Activated naive CD4-positive, alpha-beta T cell treated with anti-CD3 and anti-CD28 coated beads, Interleukin-2, amount 50 U/mL, for 24 hours (primary cell): ENCODE results near the gene TAOK2.
"Not testable (repeated sequence)": the region's sequence is repeated elsewhere in the genome, so short reads cannot be mapped to it uniquely, and the experiment has no call there.

Experiments
- H3K27ac Mint-ChIP-seq: one replicate; pipeline ENCODE4 v1.8.0; 2021; ENCODE audit warnings: mild to moderate bottlenecking, mixed read lengths
- H3K27me3 Mint-ChIP-seq: one replicate; pipeline ENCODE4 v1.8.0; 2021; ENCODE audit warnings: mixed read lengths
- H3K36me3 Mint-ChIP-seq: one replicate; pipeline ENCODE4 v1.8.0; 2021; ENCODE audit warnings: mixed read lengths
- H3K4me1 Mint-ChIP-seq: one replicate; pipeline ENCODE4 v1.8.0; 2021; ENCODE audit warnings: mixed read lengths
- H3K4me3 Mint-ChIP-seq: one replicate; pipeline ENCODE4 v1.8.0; 2021; ENCODE audit warnings: mild to moderate bottlenecking, mixed read lengths
- H3K9me3 Mint-ChIP-seq: one replicate; pipeline ENCODE4 v1.8.0; 2021; ENCODE audit warnings: mixed read lengths

The TAOK2 gene

GRCh38 chr16:30004424-30004776 lies 30.7 kb downstream of the TAOK2 start:
- no peaks in the 10 kb centered on the region for H3K36me3 Mint-ChIP-seq
- peaks cover 2% of the 10 kb centered on the region for H3K4me1 Mint-ChIP-seq
- no peaks in the 10 kb centered on the region for H3K27me3 Mint-ChIP-seq

GRCh38 chr16:30004811-30005242 lies 31.2 kb downstream of the TAOK2 start:
- H3K36me3 Mint-ChIP-seq, result no peaks in the 10 kb centered on the region
- H3K4me3 Mint-ChIP-seq, result no peak overlapping the region
- no peaks in the 10 kb centered on the region for H3K9me3 Mint-ChIP-seq
- H3K4me1 Mint-ChIP-seq, result no peaks in the 10 kb centered on the region
- no peaks in the 10 kb centered on the region for H3K27me3 Mint-ChIP-seq
- H3K27ac Mint-ChIP-seq, result no peak overlapping the region

More at GRCh38 chr16:30004424-30004776, 30.7 kb downstream of the TAOK2 start:
- H3K4me3 Mint-ChIP-seq, result no peak overlapping the region
- H3K27ac Mint-ChIP-seq, result no peak overlapping the region
- H3K9me3 Mint-ChIP-seq, result no peaks in the 10 kb centered on the region

GRCh38 chr16:30005341-30006094 lies 31.9 kb downstream of the TAOK2 start:
- Mint-ChIP-seq H3K27ac (no peak overlapping the region), H3K4me3 (no peak overlapping the region), H3K36me3 (no peaks in the 10 kb centered on the region), H3K4me1 (no peaks in the 10 kb centered on the region), H3K27me3 (peaks cover 2% of the 10 kb centered on the region), H3K9me3 (no peaks in the 10 kb centered on the region)

GRCh38 chr16:30006095-30006473 lies 32.4 kb downstream of the TAOK2 start:
- no peak overlapping the region for H3K4me3 Mint-ChIP-seq

GRCh38 chr16:30006659-30007377 lies 33.1 kb downstream of the TAOK2 start:
- H3K36me3 Mint-ChIP-seq, result no peaks in the 10 kb centered on the region
- H3K4me1 Mint-ChIP-seq, result peaks cover under 1% of the 10 kb centered on the region
- no peak overlapping the region for H3K27ac Mint-ChIP-seq
- peaks cover 3% of the 10 kb centered on the region for H3K27me3 Mint-ChIP-seq
- no peak overlapping the region for H3K4me3 Mint-ChIP-seq
- no peaks in the 10 kb centered on the region for H3K9me3 Mint-ChIP-seq

More at GRCh38 chr16:30006095-30006473, 32.4 kb downstream of the TAOK2 start:
- peaks cover 3% of the 10 kb centered on the region for H3K27me3 Mint-ChIP-seq
- H3K36me3 Mint-ChIP-seq, result no peaks in the 10 kb centered on the region
- no peaks in the 10 kb centered on the region for H3K4me1 Mint-ChIP-seq
- H3K27ac Mint-ChIP-seq, result no peak overlapping the region
- H3K9me3 Mint-ChIP-seq, result no peaks in the 10 kb centered on the region

GRCh38 chr16:30007378-30007895 lies 33.8 kb downstream of the TAOK2 start:
- peaks cover 5% of the 10 kb centered on the region for H3K27me3 Mint-ChIP-seq
- H3K9me3 Mint-ChIP-seq, result no peaks in the 10 kb centered on the region
- H3K27ac Mint-ChIP-seq, result no peak overlapping the region
- H3K4me3 Mint-ChIP-seq, result no peak overlapping the region
- H3K36me3 Mint-ChIP-seq, result no peaks in the 10 kb centered on the region
- H3K4me1 Mint-ChIP-seq, result peaks cover 5% of the 10 kb centered on the region

DNA sequence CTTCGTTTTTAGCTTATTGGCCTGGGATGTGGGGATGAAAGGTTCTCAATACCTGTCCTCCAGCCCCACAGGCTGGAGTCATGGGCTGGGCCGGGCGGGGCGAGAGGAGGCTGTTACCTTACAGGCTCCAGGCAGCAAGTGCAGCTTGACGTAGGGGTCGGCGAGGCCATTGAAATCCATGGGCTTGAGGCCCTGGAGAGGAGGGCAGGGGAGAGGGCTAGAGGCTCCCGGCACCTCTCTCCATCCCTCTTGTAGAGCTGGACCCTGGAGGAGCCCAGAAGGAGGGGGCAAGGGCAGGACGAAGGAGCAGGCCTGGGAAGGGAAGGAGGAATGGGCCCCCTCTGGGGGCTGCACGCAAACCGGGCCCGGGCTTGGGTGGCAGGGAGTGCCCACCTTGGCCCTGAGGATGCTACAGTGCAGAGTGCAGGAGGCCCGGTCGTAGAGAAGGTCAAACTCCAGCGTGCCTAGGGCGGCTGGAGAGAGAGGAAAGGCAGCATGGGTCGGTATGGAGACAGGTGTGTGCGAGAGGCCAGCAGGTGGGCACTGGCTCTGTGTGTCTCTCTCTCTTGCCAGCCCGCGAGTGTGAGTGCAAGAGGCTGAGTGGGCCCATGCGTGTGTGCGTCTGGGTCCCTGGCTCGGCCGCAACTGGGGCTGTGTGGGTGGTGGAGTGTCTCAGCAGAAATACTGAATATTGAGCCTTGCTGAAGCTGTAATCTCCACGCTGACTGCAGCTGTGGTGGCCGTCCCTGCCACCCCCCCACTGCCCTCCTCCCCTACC lies 35.6 kb downstream of the TAOK2 start:
- Mint-ChIP-seq H3K27me3 (peaks cover 5% of the 10 kb centered on the region), H3K9me3 (no peaks in the 10 kb centered on the region), H3K4me1 (peaks cover 5% of the 10 kb centered on the region), H3K36me3 (no peaks in the 10 kb centered on the region), H3K27ac (peak overlapping the region; percentile 30), H3K4me3 (no peak overlapping the region)

DNA sequence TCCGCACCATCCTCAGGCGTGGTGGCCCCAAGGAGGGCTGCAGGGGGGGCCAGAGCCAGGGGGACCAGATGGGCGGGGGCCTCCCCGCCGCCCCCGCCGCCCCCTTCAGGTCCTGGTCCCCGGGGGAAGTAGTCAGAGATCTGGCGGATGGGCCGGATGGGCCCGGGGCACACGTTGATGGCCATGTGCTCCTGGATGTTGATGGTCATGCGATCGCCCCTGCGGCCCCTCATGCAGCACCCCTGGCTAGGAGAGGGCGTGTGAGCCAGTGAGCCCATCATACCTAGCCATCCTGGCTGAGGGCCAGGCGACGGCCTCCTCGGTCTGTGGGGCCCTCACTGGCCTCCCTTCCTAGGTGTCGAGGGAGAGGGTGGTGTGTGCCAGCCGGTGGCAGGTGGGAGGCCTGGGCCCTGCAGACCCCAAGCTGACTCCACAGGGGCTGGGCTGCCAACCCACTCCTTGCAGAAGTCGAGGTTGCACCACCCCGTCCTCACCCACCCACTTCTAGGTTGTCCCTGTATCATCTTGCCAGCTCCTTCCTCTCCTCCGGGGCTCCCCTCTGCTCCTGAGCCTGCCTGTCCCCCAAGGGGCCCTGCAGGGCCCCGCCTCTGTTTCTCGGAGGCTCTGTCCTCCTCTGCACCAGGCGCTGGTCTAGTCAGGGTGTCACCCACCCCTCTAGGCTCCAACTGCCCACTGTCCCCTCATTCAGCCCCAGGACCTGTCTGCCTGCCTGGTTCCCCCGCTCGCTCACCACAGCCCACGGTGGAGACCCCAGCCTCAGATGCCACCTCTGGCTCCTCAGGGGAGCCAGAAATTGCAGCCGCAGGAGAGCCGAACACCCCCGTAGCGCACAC lies 36.5 kb downstream of the TAOK2 start:
- Mint-ChIP-seq H3K27ac (no peak overlapping the region), H3K4me3 (peak overlapping the region; percentile 78), H3K36me3 (no peaks in the 10 kb centered on the region), H3K27me3 (peaks cover 5% of the 10 kb centered on the region), H3K9me3 (no peaks in the 10 kb centered on the region), H3K4me1 (peaks cover 5% of the 10 kb centered on the region)

DNA sequence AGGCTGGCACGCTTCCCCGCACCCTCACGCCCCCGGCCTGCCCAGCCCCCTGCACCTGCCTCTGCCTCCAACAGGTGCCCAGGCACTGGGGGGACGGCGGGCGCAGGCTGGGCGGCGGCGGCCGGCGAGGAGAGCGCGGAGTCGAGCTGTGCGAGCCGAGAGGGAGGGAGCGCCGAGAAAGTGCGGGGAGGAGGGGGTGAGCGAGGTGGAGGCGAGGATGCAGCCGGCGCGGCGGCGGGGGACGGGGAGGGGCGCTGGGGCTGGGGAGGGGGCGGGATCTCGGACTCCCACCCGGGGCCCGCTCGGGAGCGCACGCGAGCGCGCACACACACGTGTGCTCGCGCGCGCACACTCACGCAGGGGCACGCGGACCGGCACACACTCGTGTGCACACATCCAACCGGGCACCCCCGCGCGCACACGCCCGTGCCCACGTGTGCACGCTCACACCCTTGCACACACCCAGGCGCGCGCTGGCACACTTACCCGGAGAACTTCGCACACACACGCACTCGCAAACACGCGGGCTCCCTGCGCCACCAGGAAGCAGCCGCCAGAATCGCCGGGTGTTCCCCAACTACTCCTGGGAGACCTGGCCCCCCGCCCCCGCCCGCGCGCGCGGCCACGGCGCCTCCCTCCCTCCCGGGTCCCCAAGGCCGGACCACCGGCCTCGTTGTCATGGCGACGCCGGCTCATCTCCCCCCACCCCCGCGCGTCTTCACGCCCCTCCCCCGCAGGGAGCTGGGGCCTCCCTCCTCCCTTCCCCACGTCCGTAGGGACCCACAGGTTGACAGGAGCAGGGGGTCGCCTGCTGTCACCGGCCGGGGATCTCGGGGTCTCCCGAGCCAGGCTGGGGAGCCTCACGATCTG lies 37.4 kb downstream of the TAOK2 start, which contains the start of gene DOC2A:
DOC2A (minus strand) TSS at position 184 of the 870 bp plus-strand sequence. CDS start 805 bp downstream, outside the sequence.
- Mint-ChIP-seq H3K36me3 (no peaks in the 10 kb centered on the region), H3K4me1 (peaks cover 5% of the 10 kb centered on the region), H3K9me3 (no peaks in the 10 kb centered on the region), H3K27me3 (peaks cover 5% of the 10 kb centered on the region), H3K27ac (no peak within 1 kb of the TSS), H3K4me3 (peak within 1 kb of the TSS; percentile 85)

- peak overlapping the region; percentile 84 for H3K27ac Mint-ChIP-seq
Observed at GRCh38 chr16:30011714-30012504, 38.2 kb downstream of the TAOK2 start.

DNA sequence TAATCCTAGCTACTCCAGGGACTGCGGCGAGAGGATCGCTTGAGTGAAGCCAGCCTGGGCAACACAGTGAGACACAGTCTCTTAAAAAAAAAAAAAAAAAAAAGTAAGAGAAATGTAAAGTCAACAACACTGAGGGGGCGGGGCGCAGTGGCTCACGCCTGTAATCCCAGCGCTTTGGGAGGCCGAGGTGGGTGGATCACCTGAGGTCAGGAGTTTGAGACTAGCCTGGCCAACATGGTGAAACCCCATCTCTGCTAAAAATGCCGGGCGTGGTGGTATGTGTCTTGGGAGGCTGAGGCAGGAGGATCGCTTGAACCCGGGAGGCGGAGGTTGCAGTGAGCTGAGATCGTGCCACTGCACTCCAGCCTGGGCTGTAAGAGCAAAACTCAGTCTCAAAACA lies 38.9 kb downstream of the TAOK2 start:
- not testable (repeated sequence) for H3K27me3 Mint-ChIP-seq, H3K4me3 Mint-ChIP-seq

More at GRCh38 chr16:30011714-30012504, 38.2 kb downstream of the TAOK2 start:
- H3K27me3 Mint-ChIP-seq, result peaks cover 5% of the 10 kb centered on the region
- peak overlapping the region; percentile 85 for H3K4me3 Mint-ChIP-seq
- H3K36me3 Mint-ChIP-seq, result no peaks in the 10 kb centered on the region
- H3K4me1 Mint-ChIP-seq, result peaks cover 5% of the 10 kb centered on the region
- no peaks in the 10 kb centered on the region for H3K9me3 Mint-ChIP-seq

DNA sequence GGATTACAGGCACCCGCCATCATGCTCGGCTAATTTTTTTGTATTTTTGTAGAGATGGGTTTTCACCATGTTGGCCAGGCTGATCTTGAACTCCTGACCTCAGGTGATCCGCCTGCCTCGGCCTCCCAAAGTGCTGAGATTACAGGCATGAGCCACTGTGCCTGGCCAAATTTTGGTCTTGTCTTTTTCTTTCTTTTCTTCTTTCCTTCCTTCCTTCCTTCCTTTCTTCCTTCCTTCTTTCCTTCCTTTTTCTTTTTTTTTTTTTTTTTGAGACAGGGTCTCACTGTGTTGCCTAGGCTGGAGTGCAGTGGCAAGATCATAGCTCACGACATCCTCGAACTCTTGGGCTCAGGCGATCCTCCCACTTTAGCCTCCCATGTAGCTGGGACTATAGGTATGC lies 41.8 kb downstream of the TAOK2 start:
- H3K27me3 Mint-ChIP-seq, H3K4me1 Mint-ChIP-seq, H3K4me3 Mint-ChIP-seq, H3K36me3 Mint-ChIP-seq, H3K9me3 Mint-ChIP-seq: not testable (repeated sequence)
- peak overlapping the region; percentile 74 for H3K27ac Mint-ChIP-seq

More for the DNA sequence above, 38.9 kb downstream of the TAOK2 start:
- not testable (repeated sequence) for H3K27ac Mint-ChIP-seq, H3K4me1 Mint-ChIP-seq, H3K9me3 Mint-ChIP-seq, H3K36me3 Mint-ChIP-seq

GRCh38 chr16:30016555-30017276 lies 43.0 kb downstream of the TAOK2 start:
- H3K4me3 Mint-ChIP-seq, result no peak overlapping the region
- peaks cover 10% of the 10 kb centered on the region for H3K4me1 Mint-ChIP-seq
- no peaks in the 10 kb centered on the region for H3K9me3 Mint-ChIP-seq
- H3K27ac Mint-ChIP-seq, result peak overlapping the region; percentile 46
- peaks cover 2% of the 10 kb centered on the region for H3K27me3 Mint-ChIP-seq
- no peaks in the 10 kb centered on the region for H3K36me3 Mint-ChIP-seq
